Omental fat pad (tissue), 4 donors: Measurements from ENCODE around the gene SLC24A4. TPM values are rescaled to one million over a fixed set of nuclear protein-coding genes. Genes with fewer than 3 reads are reported as not detected.

ENCODE experiments used
- ATAC-seq: fragments of 150-250 bp; one replicate; pipeline ENCODE4 v1.9.1; 2016; ENCODE audit warnings: mild to moderate bottlenecking, moderate library complexity; ENCODE audit not compliant: low FRiP score
- DNase-seq: peaks from one replicate; pipeline ENCODE4 v3.0.0-alpha.2; 2019; ENCODE audit warnings: low spot score
- total RNA-seq, 4 donors: library from RNA; depleted of rRNA; stranded (reverse); fragments of >200 nt; gene quantifications; one replicate each; pipeline ENCODE4 v1.1.0, GENCODE V29; 2016
- TF ChIP-seq, protein P1 (sequence below), 3 donors: fragments of 450-650 bp; IDR thresholded peaks; one replicate each; pipeline ENCODE4 v1.5.1; 2016 to 2017; ENCODE audit warnings: antibody characterized with exemption in 3 of 3, mild to moderate bottlenecking in 3 of 3, moderate library complexity in 2 of 3

The SLC24A4 gene
- total RNA-seq, 4 donors from 2014 or later: 0.48 to 2.2 (median 0.79) TPM

GRCh38 chr14:92380582-92380981 is 57.6 kb downstream of the SLC24A4 start:
- no peak for ATAC-seq
- TF ChIP-seq, protein P1, sequence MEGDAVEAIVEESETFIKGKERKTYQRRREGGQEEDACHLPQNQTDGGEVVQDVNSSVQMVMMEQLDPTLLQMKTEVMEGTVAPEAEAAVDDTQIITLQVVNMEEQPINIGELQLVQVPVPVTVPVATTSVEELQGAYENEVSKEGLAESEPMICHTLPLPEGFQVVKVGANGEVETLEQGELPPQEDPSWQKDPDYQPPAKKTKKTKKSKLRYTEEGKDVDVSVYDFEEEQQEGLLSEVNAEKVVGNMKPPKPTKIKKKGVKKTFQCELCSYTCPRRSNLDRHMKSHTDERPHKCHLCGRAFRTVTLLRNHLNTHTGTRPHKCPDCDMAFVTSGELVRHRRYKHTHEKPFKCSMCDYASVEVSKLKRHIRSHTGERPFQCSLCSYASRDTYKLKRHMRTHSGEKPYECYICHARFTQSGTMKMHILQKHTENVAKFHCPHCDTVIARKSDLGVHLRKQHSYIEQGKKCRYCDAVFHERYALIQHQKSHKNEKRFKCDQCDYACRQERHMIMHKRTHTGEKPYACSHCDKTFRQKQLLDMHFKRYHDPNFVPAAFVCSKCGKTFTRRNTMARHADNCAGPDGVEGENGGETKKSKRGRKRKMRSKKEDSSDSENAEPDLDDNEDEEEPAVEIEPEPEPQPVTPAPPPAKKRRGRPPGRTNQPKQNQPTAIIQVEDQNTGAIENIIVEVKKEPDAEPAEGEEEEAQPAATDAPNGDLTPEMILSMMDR (IDR thresholded peaks at IDR 0.05): no peak
- DNase-seq: no peak

DNA sequence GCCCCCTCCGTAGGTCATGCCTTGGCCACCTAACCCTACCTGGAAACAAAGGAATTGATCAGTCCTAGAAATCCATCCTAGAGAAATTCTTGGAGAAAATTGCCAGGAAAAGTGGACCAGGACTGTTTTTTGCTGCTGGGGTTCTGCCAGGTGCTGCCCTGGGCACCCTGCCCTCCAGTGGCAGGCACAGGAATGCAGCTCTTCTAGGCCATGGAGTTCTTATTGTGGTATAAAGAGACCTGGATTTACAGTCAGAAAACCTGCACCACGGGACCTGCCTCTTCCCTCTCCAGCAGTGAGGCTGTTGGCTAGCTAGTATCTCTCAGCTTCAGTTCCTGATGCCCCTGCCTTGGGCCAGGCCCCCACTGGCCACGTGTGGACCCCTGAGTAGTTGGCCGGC is 59.7 kb downstream of the SLC24A4 start:
- TF ChIP-seq, protein P1 (IDR thresholded peaks at IDR 0.05): no peak
- ATAC-seq (no peak), DNase-seq (no peak)

- TF ChIP-seq, protein P1 (IDR thresholded peaks at IDR 0.05): no peak
- ATAC-seq (no peak), DNase-seq (no peak)
Observed at GRCh38 chr14:92383805-92384204, 60.8 kb downstream of the SLC24A4 start.

- ATAC-seq (no peak), DNase-seq (no peak)
- TF ChIP-seq, protein P1 (IDR thresholded peaks at IDR 0.05): no peak
Observed at GRCh38 chr14:92384461-92385133, 61.6 kb downstream of the SLC24A4 start.

- ATAC-seq: no peak
- DNase-seq: no peak
- TF ChIP-seq, protein P1 (IDR thresholded peaks at IDR 0.05): no peak
Observed at GRCh38 chr14:92385561-92385960, 62.6 kb downstream of the SLC24A4 start.

- TF ChIP-seq, protein P1 (IDR thresholded peaks at IDR 0.05): no peak
- DNase-seq: no peak
- ATAC-seq: no peak
Observed at GRCh38 chr14:92386165-92386564, 63.2 kb downstream of the SLC24A4 start.

DNA sequence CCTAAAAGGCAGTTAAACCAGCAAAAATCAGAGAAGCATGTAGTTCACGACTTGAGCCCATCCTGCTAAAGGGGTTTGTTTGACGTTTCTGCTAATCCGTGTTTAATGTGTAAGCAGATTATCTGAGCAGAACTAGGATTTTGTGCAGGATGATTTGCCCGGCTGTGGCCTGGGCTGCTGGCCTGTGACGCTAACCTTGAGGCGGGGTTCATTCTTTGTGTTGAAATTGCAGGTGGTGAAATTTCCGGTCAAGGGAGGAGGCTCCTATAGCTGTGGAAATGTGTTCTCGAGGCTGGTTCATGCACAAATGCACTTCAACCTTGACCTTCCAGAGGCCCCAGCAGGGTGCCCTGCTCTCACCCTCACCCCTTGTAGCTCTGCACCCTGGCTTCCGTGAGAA is 63.7 kb downstream of the SLC24A4 start:
- ATAC-seq: no peak
- DNase-seq: no peak
- TF ChIP-seq, protein P1 (IDR thresholded peaks at IDR 0.05): no peak
